ENCODE results near the gene MYCN.

The MYCN gene

DNA sequence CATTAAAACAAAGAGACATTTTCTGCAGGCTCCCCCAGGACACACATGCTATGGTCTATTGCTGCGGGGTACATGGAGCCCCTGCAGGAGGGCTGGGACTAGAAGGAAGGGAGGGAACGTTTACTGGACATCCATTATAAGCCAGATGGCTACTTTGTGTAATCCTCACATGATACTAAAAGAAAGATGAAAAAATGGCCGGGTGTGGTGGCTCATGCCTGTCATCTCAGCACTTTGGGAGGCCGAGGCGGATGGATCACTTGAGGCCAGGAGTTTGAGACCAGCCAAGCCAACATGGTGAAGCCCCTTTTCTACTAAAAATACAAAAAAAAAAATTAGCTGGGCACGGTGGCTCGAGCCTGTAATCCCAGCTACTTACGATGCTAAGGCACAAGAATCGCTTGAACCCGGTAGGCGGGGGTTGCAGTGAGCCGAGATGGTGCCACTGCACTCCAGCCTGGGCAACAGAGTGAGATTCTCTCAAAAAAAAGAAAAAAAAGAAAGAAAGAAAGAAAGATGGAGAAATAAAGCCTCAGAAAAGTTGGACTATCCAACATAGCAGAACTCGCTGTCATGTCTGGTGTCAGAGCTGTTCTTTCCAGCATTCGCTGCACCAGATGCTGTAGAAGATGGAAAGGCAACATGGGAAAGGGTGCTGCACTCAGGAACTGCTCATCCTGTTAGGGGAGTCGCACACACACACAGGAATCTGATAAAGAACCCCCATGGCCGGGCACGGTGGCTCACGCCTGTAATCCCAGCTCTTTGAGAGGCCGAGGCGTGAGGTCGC lies 7.8 kb upstream of the MYCN start:
- DNase-seq, result no peak

- DNase-seq, result no peak
Observed at GRCh38 chr2:15933184-15933845, 7.0 kb upstream of the MYCN start.

- no peak for DNase-seq
Observed at GRCh38 chr2:15934291-15934945, 5.9 kb upstream of the MYCN start.

- no peak for DNase-seq
Observed at GRCh38 chr2:15935189-15935588, 5.2 kb upstream of the MYCN start.

GRCh38 chr2:15935675-15936074 lies 4.7 kb upstream of the MYCN start:
- no peak for DNase-seq

GRCh38 chr2:15936277-15937104 lies 3.9 kb upstream of the MYCN start:
- DNase-seq, result no peak

DNA sequence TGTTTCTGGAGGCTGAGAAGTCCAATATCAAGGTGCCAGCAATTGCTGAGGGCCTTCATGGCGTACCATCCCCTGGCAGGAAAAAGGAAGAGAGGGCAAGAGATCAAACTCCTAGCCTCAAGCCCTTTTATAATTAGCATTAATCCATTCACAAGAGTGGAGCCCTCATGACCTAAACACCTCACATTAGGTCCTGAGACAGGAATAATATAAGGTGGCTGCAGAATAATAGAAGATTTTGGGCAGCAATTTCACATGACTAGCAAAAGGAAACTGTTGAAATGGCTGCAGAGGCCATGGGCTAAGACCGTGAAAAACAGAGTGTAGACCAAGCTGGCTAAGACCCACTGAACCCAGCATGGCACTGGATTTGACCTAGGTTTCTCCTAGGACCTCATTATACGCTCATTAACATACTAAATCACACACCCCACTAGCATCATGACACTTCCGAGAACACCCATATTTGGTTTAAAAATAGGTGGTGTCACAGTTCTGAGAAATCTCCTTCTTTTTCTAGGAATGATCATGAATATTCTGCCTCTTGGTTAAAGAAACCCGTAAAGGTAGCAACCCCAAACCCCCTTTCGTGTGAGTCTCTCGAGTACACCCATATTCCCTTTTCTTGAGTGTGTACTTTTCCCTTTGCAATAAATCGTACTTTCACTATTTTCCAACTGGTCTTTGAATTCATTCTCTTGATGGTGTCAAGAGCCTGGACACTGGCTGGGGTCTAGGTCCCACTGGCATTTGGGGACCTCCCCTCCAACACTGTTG lies 3.1 kb upstream of the MYCN start:
- no peak for DNase-seq

- DNase-seq, result no peak
Observed at GRCh38 chr2:15937882-15938802, 2.2 kb upstream of the MYCN start.

DNA sequence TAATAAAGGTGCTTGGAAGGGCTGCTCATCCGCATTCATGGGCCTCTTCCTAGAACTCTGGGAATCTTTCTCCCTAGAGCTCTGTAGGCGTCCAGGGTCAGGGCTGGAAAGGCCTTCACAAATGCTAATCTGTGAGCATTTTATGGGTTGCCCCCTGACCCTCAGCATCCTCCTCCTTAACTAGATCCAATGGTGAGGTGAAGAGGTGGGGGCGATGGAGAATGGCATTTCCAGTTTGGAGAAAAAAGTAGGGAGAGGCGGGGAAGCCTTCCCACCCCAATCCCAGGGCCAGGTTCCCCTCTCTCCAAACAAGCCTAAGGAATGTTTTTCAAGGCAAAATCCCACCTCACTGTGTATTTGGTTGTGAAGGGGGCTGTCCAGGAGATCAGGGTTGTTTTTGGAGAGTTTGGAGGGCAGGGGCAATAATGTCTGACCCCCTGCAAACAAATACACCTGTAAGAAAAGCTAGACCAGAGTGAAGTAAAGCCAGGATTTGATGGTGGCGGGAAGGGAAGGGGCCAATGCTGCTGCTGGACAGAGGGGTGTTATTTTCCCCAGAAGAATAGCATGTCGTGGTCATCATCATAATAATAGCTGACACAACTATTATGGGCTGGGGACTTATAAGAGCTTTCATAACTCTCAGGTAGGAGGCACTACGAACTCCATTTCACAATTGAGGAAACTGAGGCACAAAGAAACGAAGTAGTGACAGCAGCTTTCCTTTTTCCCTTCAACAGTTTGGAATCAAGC lies 1.4 kb upstream of the MYCN start:
- no peak for DNase-seq

- no peak for DNase-seq
Observed at GRCh38 chr2:15939556-15939853, 845 bp upstream of the MYCN start.

DNA sequence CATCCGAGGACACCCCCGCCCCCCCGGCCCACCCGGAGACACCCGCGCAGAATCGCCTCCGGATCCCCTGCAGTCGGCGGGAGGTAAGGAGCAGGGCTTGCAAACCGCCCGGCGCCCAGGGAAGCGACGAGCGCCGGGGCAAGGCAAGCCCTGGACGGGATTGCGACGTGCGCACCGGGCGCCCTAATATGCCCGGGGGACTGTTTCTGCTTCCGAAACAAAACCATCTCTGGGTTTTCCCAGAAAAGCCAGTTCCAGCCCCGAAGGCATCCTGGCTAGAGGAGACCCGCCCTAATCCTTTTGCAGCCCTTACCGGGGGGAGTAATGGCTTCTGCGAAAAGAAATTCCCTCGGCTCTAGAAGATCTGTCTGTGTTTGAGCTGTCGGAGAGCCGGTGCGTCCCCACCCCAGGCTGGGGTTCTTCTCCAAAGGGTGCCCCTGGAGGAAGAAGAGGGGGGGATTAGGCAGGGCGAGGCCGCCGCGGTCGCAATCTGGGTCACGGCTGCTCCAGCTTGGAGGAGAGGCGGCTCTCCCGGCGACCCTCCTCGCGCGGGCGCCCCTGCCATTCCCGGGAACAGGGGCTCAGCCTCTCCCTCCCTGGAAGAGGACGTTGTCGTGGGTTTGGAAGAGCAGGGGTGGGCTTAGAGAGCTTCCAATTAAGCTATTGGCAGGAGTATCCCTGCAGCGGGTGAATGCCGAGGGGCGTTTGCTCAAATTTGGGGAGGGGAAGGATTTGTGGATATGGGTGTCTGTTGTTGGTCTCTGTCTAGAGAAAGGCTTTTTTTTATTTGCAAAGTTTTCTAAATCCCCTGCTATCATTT lies 521 bp downstream of the MYCN start:
- DNase-seq, result peak; percentile 17

DNA sequence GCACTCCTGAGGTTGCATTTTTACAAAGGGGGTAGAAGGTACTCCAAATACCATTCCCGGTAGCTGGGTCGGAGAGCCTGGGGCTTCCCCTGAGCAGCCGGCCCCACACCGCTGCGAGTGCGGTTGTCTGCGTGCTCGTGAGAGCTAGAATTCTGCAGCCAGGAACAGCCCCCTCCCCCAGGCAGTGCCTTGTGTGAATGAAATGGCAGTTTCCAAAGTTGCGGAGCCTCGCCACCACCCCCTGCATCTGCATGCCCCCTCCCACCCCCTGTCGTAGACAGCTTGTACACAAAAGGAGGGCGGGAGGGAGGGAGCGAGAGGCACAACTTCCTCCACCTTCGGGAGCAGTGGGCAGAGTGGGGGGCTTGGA lies 1.1 kb downstream of the MYCN start:
- DNase-seq, result peak; percentile 24

GRCh38 chr2:15941871-15942710 lies 1.7 kb downstream of the MYCN start:
- peak; percentile 6 for DNase-seq

DNA sequence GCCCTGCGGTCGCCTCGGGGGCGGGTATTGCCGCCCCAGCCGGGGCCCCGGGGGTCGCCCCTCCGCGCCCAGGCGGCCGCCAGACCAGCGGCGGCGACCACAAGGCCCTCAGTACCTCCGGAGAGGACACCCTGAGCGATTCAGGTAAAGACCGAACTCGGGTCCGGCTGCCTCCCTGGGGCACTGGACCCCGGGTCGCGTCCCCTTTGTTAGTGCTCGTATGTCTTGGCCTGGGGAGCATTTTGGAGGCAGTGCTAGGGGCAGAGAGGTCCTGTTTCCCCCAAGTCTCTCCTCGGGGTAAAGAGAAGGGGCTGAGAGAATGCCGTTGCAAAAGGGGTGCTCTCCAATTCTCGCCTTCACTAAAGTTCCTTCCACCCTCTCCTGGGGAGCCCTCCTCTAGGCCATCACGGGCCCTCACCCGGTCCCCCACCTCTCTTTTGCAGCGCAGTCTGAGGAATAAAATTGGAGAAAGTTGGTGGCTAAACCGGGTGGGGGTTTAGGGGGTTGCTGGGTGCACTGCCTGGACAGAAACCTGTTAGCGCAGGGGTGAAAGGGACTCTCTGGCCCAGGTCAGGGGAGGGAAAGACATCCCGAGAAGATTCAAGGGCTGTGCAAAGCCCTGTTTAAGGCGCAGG lies 2.5 kb downstream of the MYCN start:
- DNase-seq, result no peak

DNA sequence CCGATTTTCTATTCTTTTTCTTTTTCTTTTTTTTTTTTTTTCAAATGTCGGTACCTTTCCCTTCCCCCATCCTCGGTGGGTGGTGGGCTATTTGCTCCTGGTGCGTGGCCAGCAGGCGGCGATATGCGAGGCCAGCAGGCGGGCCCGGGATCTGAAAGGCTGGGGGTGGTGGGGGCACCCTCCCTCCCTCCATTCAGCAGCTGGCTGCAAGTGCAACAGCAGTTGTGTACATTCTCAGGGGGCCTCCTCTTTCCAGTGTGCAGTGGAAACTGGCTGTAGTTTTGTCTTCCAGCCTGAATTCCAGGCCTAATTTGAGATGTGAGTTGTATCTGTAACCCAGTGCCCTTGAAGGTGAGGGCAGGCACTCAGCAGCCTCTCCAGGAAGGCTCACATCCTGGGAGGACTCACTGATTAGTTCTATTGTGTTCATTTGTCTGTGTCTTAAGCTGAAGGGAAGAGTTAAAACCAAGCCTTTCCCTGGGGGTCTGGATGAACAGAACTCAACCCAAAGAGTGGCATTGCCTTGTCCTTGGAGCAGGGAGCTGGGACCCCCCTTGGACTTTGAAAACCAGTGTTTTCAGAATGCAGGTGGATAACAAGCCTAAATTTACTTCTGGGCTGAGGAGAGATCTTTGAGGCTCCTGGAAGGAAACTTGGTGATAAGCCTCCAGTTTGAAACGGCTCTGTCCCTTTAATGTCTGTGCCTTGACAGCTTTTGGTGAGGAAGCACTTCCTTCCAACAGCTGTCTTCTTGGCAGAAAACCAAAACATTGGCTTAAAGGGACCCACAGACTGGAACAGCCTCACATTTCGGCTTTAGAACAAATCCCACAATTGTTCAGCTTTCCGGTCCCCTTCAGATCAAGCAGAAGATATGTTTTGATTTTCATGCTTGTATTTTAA lies 3.3 kb downstream of the MYCN start:
- DNase-seq, result no peak

GRCh38 chr2:15944325-15945017 lies 4.1 kb downstream of the MYCN start:
- DNase-seq, result peak; percentile 19

All from NCI-H748 treated with DMSO at 0.1 percent for 48 hours (cell line).